Prostate gland (tissue), 2 donors: ENCODE measurements around the gene TMEM86A.

Experiments used
- CTCF ChIP-seq, 4 experiments: fragments of 200-600 bp in 2 of 4; fragments of 450-650 bp in 2 of 4; sonication (generic) in 2 of 4; IDR thresholded peaks; 1 replicate in 3 of 4; 2 replicates in 1 of 4; pipeline ENCODE4 v1.5.1; 2016 to 2019; ENCODE audit warnings: antibody characterized with exemption in 4 of 4, mild to moderate bottlenecking in 2 of 4, moderate library complexity in 2 of 4
- POLR2AphosphoS5 ChIP-seq: sonication (generic); formaldehyde crosslinking; IDR thresholded peaks from one replicate; pipeline ENCODE4 v1.6.1; 2017; ENCODE audit warnings: antibody characterized with exemption

GRCh38 chr11:18749681-18750319 lies 51.2 kb downstream of the TMEM86A start:
- TF ChIP-seq CTCF (IDR thresholded peaks at IDR 0.05): no peak
- no peak for TF ChIP-seq POLR2AphosphoS5
